CD14-positive monocyte (primary cell): Measurements from ENCODE around the gene PWWP2A. TPM values are rescaled to one million over a fixed set of nuclear protein-coding genes. Genes with fewer than 3 reads are reported as not detected.
A peak's percentile ranks its signal among the peaks of the same experiment; 100 is the strongest.
"Not testable (repeated sequence)": the region's sequence is repeated elsewhere in the genome, so short reads cannot be mapped to it uniquely, and the experiment has no call there.

Source experiments
- DNase-seq, 3 donors: peaks; one replicate each; pipeline ENCODE4 v3.0.0-alpha.2; 2011 to 2022
- H2AFZ ChIP-seq: 2 replicates; pipeline ENCODE4 v1.6.0; 2012; ENCODE audit warnings: mild to moderate bottlenecking, low read depth, low read length, inconsistent platforms; ENCODE audit not compliant: insufficient read depth, poor library complexity, severe bottlenecking
- H3K27ac ChIP-seq, 2 donors: 1 replicate in 1 of 2; 2 replicates in 1 of 2; pipeline ENCODE4 v1.5.1; 2012 to 2013; ENCODE audit warnings: low read length in 2 of 2, control low read depth in 1 of 2, inconsistent platforms in 1 of 2, low read depth in 1 of 2, mild to moderate bottlenecking in 1 of 2
- H3K27me3 ChIP-seq, 2 donors: one replicate each; pipeline versions ENCODE4 v1.6.0 to v1.6.1; 2011 to 2013; ENCODE audit warnings: low read length in 2 of 2; ENCODE audit not compliant: control insufficient read depth in 2 of 2, insufficient read depth in 2 of 2
- H3K36me3 ChIP-seq, 2 donors: replicated peaks in 1 of 2; 1 replicate in 1 of 2; 2 replicates in 1 of 2; pipeline versions ENCODE4 v1.5.1 to v1.6.1; 2012 to 2013; ENCODE audit warnings: low read length in 2 of 2, control low read depth in 1 of 2, inconsistent platforms in 1 of 2, mild to moderate bottlenecking in 1 of 2; ENCODE audit not compliant: insufficient read depth in 2 of 2, control insufficient read depth in 1 of 2
- H3K4me1 ChIP-seq, 2 donors: 1 replicate in 1 of 2; 2 replicates in 1 of 2; pipeline versions ENCODE4 v1.5.1 to v1.6.1; 2012 to 2013; ENCODE audit warnings: low read length in 2 of 2, control low read depth in 1 of 2, inconsistent platforms in 1 of 2, mild to moderate bottlenecking in 1 of 2, moderate library complexity in 1 of 2; ENCODE audit not compliant: insufficient read depth in 2 of 2, control insufficient read depth in 1 of 2
- H3K4me2 ChIP-seq: replicated peaks from 2 replicates; pipeline ENCODE3; 2012; ENCODE audit warnings: low read length, moderate library complexity, mild to moderate bottlenecking; ENCODE audit not compliant: poor library complexity, severe bottlenecking; ENCODE audit errors: extremely low read depth
- H3K4me3 ChIP-seq, 3 experiments: fragments of 200-600 bp in 1 of 3; sonication (generic) in 1 of 3; replicated peaks in 1 of 3; 1 replicate in 2 of 3; 2 replicates in 1 of 3; pipeline ENCODE4 v1.5.1; 2011 to 2013; ENCODE audit warnings: low read length in 3 of 3, mild to moderate bottlenecking in 3 of 3, control low read depth in 2 of 3, low read depth in 2 of 3, inconsistent platforms in 1 of 3, moderate library complexity in 1 of 3
- H3K79me2 ChIP-seq: 2 replicates; pipeline ENCODE4 v1.6.0; 2012; ENCODE audit warnings: mild to moderate bottlenecking, control low read depth, inconsistent platforms, low read length, moderate library complexity; ENCODE audit not compliant: insufficient read depth
- H3K9ac ChIP-seq: 2 replicates; pipeline ENCODE4 v1.6.0; 2017; ENCODE audit warnings: low read length, mild to moderate bottlenecking; ENCODE audit not compliant: insufficient read depth, poor library complexity, severe bottlenecking
- H3K9me3 ChIP-seq, 2 donors: replicated peaks in 1 of 2; 1 replicate in 1 of 2; 2 replicates in 1 of 2; pipeline versions ENCODE4 v1.5.1 to v1.6.1; 2012 to 2013; ENCODE audit warnings: low read length in 2 of 2, control low read depth in 1 of 2; ENCODE audit not compliant: control insufficient read depth in 1 of 2, insufficient read depth in 1 of 2
- H4K20me1 ChIP-seq: 2 replicates; pipeline ENCODE4 v1.6.0; 2012; ENCODE audit warnings: mild to moderate bottlenecking, low read length, control low read depth, moderate library complexity; ENCODE audit not compliant: insufficient read depth
- H3K27ac Mint-ChIP-seq, 7 donors: one replicate each; pipeline ENCODE4 v1.8.0; 2020; ENCODE audit warnings: mild to moderate bottlenecking in 7 of 7, mixed read lengths in 7 of 7, moderate library complexity in 6 of 7, inconsistent platforms in 2 of 7
- H3K27me3 Mint-ChIP-seq, 3 donors: one replicate each; pipeline ENCODE4 v1.8.0; 2021 to 2022; ENCODE audit warnings: low read depth in 3 of 3, mild to moderate bottlenecking in 3 of 3, mixed read lengths in 3 of 3, moderate library complexity in 3 of 3, inconsistent platforms in 1 of 3
- H3K36me3 Mint-ChIP-seq, 2 donors: one replicate each; pipeline ENCODE4 v1.8.0; 2020; ENCODE audit warnings: mixed read lengths in 2 of 2, inconsistent platforms in 1 of 2, mild to moderate bottlenecking in 1 of 2
- H3K4me1 Mint-ChIP-seq: one replicate; pipeline ENCODE4 v1.8.0; 2020; ENCODE audit warnings: mild to moderate bottlenecking, mixed read lengths
- H3K4me3 Mint-ChIP-seq, 2 donors: one replicate each; pipeline ENCODE4 v1.8.0; 2020; ENCODE audit warnings: mild to moderate bottlenecking in 2 of 2, mixed read lengths in 2 of 2, moderate library complexity in 1 of 2
- H3K9me3 Mint-ChIP-seq, 7 donors: one replicate each; pipeline ENCODE4 v1.8.0; 2020 to 2022; ENCODE audit warnings: mixed read lengths in 7 of 7, mild to moderate bottlenecking in 6 of 7, moderate library complexity in 6 of 7, inconsistent platforms in 2 of 7
- WGBS: methylation state at CpG from one replicate; pipeline ENCODE4 v1.1.5; 2013; ENCODE audit warnings: missing lambda C conversion rate; ENCODE audit not compliant: insufficient coverage; 5-methylcytosine and 5-hydroxymethylcytosine counted together
- intact Hi-C, 2 donors: fragments of 100-400 bp; cut with micrococcal nuclease; formaldehyde crosslinking; loops; one replicate each; pipeline versions ENCODE4 v1.15.0 to v1.15.1; 2023
- polyA plus RNA-seq, 3 donors: library from polyadenylated mRNA; depleted of rRNA in 1 of 3; unstranded in 2 of 3; stranded (reverse) in 1 of 3; fragments of 300-500 nt in 2 of 3; fragments of >200 nt in 1 of 3; fragmentation: Illumina TruSeq in 2 of 3; gene quantifications; 1 replicate in 2 of 3; 2 replicates in 1 of 3; pipeline ENCODE4 v1.2.3, GENCODE V29; 2012 to 2021
- TF ChIP-seq, protein P1 (sequence below): fragments of 200-600 bp; IDR thresholded peaks from one replicate; pipeline ENCODE4 v1.8.0; 2022; ENCODE audit warnings: antibody characterized with exemption, mild to moderate bottlenecking

Gene PWWP2A
- polyA plus RNA-seq, 3 donors, result 18.8 to 21.6 (median 18.9) TPM

DNA sequence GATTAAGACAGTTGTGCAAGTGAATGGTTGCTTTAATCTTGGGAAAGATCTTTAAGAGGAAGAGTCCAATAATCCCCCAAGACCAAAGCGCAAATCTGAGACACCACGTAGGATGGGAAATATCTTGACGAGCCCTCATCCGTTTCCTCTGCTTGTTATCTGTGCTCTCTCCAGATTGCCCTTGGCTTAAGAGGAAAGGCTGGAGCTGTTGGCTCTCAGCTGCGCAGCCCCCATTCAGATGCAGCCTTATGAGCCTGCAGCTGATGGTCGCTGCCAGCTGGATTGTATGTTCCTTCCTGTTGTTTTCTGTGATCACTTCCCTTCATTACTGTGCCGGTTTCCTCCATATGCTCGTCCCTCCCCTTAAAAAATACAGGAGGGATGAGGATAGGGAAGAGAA lies 47.7 kb downstream of the PWWP2A start:
- H3K27ac Mint-ChIP-seq, result peak overlapping the region in 2 of 7 donors; percentile 46 to 74

DNA sequence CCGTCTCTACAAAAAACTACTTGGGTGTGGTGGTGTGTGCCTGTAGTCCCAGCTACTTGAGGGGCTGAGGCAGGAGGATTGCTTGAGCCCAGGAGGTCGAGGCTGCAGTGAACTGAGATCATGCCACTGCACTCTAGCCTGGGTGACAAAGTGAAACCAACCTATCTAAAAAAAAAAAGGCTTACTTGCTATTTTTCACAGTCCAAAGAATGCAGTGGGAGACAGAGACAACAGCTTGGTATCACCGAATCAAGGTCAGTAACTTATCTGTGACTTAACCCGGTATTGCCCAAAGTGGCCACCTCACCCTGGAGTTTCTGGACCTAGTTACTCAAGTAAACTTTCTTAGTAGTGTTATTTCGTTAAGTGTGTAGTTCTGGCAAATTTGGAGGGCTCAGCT lies 50.1 kb downstream of the PWWP2A start:
- peaks cover 17% of the 10 kb centered on the region for H3K4me1 Mint-ChIP-seq
- H3K9me3 ChIP-seq, H3K9me3 Mint-ChIP-seq, H3K4me3 Mint-ChIP-seq, DNase-seq, H3K9ac ChIP-seq, H2AFZ ChIP-seq, H3K4me3 ChIP-seq, H3K27ac ChIP-seq, H3K27me3 ChIP-seq, H3K4me2 ChIP-seq, intact Hi-C loops, H3K79me2 ChIP-seq, H3K27me3 Mint-ChIP-seq, H4K20me1 ChIP-seq: not testable (repeated sequence)
- 97% methylated on average over 3 of the region's 5 CpGs for WGBS
- H3K36me3 Mint-ChIP-seq, result peaks cover 39 to 53% of the 10 kb centered on the region in 2 donors
- Histone ChIP-seq H3K36me3 (peaks cover 26 to 38% of the 10 kb centered on the region in 2 donors), H3K4me1 (peaks cover 14 to 16% of the 10 kb centered on the region in 2 donors)
- peak overlapping the region in 1 of 7 donors; percentile 41 for H3K27ac Mint-ChIP-seq

More for the DNA sequence above, 47.7 kb downstream of the PWWP2A start:
- H3K27me3 Mint-ChIP-seq, result no peaks in the 10 kb centered on the region
- H3K27me3 ChIP-seq, result no peaks in the 10 kb centered on the region
- peak overlapping the region; percentile 21 for H3K4me2 ChIP-seq
- peaks cover 14 to 16% of the 10 kb centered on the region in 2 donors for H3K4me1 ChIP-seq
- intact Hi-C loops, result no loop called here
- H3K9me3 Mint-ChIP-seq, result no peaks in the 10 kb centered on the region
- no peaks in the 10 kb centered on the region for H4K20me1 ChIP-seq
- TF ChIP-seq, protein P1, sequence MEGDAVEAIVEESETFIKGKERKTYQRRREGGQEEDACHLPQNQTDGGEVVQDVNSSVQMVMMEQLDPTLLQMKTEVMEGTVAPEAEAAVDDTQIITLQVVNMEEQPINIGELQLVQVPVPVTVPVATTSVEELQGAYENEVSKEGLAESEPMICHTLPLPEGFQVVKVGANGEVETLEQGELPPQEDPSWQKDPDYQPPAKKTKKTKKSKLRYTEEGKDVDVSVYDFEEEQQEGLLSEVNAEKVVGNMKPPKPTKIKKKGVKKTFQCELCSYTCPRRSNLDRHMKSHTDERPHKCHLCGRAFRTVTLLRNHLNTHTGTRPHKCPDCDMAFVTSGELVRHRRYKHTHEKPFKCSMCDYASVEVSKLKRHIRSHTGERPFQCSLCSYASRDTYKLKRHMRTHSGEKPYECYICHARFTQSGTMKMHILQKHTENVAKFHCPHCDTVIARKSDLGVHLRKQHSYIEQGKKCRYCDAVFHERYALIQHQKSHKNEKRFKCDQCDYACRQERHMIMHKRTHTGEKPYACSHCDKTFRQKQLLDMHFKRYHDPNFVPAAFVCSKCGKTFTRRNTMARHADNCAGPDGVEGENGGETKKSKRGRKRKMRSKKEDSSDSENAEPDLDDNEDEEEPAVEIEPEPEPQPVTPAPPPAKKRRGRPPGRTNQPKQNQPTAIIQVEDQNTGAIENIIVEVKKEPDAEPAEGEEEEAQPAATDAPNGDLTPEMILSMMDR, result no peak
- peak overlapping the region in 1 of 2 donors; percentile 5 for H3K27ac ChIP-seq
- peak overlapping the region; percentile 6 for H3K9ac ChIP-seq
- H3K9me3 ChIP-seq, result no peaks in the 10 kb centered on the region
- no peak overlapping the region for H2AFZ ChIP-seq
- peaks cover 6 to 30% of the 10 kb centered on the region in 2 donors for H3K36me3 ChIP-seq
- peak in 1 of 3 donors; percentile 8 for DNase-seq
- H3K4me3 ChIP-seq, result peak overlapping the region in 1 of 3 experiments; percentile 16
- peaks cover 17% of the 10 kb centered on the region for H3K4me1 Mint-ChIP-seq
- 5% methylated on average over 4 of the region's 8 CpGs for WGBS
- H3K4me3 Mint-ChIP-seq, result peak overlapping the region in 1 of 2 donors; percentile 84
- H3K79me2 ChIP-seq, result no peaks in the 10 kb centered on the region
- H3K36me3 Mint-ChIP-seq, result peaks cover 27 to 39% of the 10 kb centered on the region in 2 donors
